Panc1 (cell line): ENCODE results near the gene SLC16A3. TPM values are rescaled to one million over a fixed set of nuclear protein-coding genes. Genes with fewer than 3 reads are reported as not detected.

Experiments
- ATAC-seq: fragments of 200-7000 bp; cut with Tn5 transposase; 2 replicates; pipeline ENCODE4 v1.9.1; 2020; ENCODE audit warnings: mild to moderate bottlenecking, moderate library complexity
- BruUV-seq: library from RNA; stranded (reverse); fragments of 400-500 nt; replicated peaks from 2 replicates; lab custom pipeline; 2021; lab: Mats Ljungman, UMichigan
- CTCF ChIA-PET: fragments of 300-600 bp; sonication (Branson Sonifier 250); formaldehyde crosslinking; loops from one replicate; lab custom pipeline; 2022; ENCODE audit warnings: antibody characterized with exemption; lab: Charles Lee
- POLR2A ChIA-PET: fragments of 300-600 bp; sonication (Branson Sonifier 250); formaldehyde crosslinking; loops from one replicate; lab custom pipeline; 2022; ENCODE audit warnings: antibody characterized with exemption; lab: Charles Lee
- DNase-seq: peaks from one replicate; pipeline ENCODE4 v3.0.0-alpha.2; 2010; ENCODE audit warnings: low read depth, low spot score
- H3K27ac ChIP-seq: 2 replicates; pipeline ENCODE4 v1.5.1; 2011; ENCODE audit warnings: mild to moderate bottlenecking, low read length, inconsistent platforms
- H3K27me3 ChIP-seq: fragments of 200-500 bp; sonication (Bioruptor generic); 2 replicates; pipeline ENCODE4 v1.6.0; 2014; ENCODE audit warnings: low read length, inconsistent platforms; ENCODE audit not compliant: control insufficient read depth, insufficient read depth
- H3K36me3 ChIP-seq: fragments of 200-500 bp; sonication (Bioruptor generic); 2 replicates; pipeline ENCODE4 v1.5.1; 2014; ENCODE audit warnings: inconsistent platforms, mild to moderate bottlenecking, low read length, moderate library complexity; ENCODE audit not compliant: control insufficient read depth, insufficient read depth
- H3K4me1 ChIP-seq: 2 replicates; pipeline ENCODE4 v1.5.1; 2011; ENCODE audit warnings: inconsistent platforms, mild to moderate bottlenecking, low read length, moderate library complexity; ENCODE audit not compliant: control insufficient read depth, insufficient read depth
- H3K4me3 ChIP-seq, 2 experiments: 2 replicates each; pipeline ENCODE4 v1.5.1; 2011 to 2012; ENCODE audit warnings: low read depth in 2 of 2, low read length in 2 of 2, mild to moderate bottlenecking in 2 of 2, inconsistent platforms in 1 of 2, moderate library complexity in 1 of 2
- H3K9me3 ChIP-seq: fragments of 200-500 bp; sonication (Bioruptor generic); 2 replicates; pipeline ENCODE4 v1.5.1; 2014; ENCODE audit warnings: low read depth, mild to moderate bottlenecking, inconsistent platforms, low read length, moderate library complexity; ENCODE audit not compliant: control insufficient read depth, insufficient read depth
- POLR2AphosphoS5 ChIP-seq: IDR thresholded peaks from 2 replicates; pipeline ENCODE4 v1.6.1; 2012; ENCODE audit warnings: mild to moderate bottlenecking, low read depth, low read length, moderate library complexity
- SIN3A ChIP-seq: IDR thresholded peaks from 2 replicates; pipeline ENCODE4 v1.6.1; 2012; ENCODE audit warnings: low read depth, mild to moderate bottlenecking, low read length, moderate library complexity, borderline replicate concordance; ENCODE audit not compliant: insufficient read depth
- TCF7L2 ChIP-seq: IDR thresholded peaks from 2 replicates; pipeline ENCODE4 v1.6.1; 2011; ENCODE audit warnings: mild to moderate bottlenecking, low read depth, low read length, inconsistent platforms
- in situ Hi-C: cut with HindIII; loops from 2 replicates; pipeline ENCODE4 v1.10.0; 2016; ENCODE audit warnings: low sequenced_read_pairs, low pct_unique_long_range_greater_than_20kb
- intact Hi-C: fragments of 100-400 bp; cut with micrococcal nuclease; formaldehyde crosslinking; loops from one replicate; pipeline ENCODE4 v1.10.0; 2022; ENCODE audit not compliant: unreplicated experiment
- total RNA-seq: library from RNA; stranded (reverse); gene quantifications from one replicate; pipeline ENCODE4 v1.2.1, GENCODE V29; 2021; ENCODE audit not compliant: unreplicated experiment
- TF ChIP-seq, protein P1 (sequence below): fragments of 450-650 bp; IDR thresholded peaks from 2 replicates; pipeline ENCODE4 v1.5.1; 2017; ENCODE audit warnings: mild to moderate bottlenecking
- TF ChIP-seq, protein P2 (sequence below), 2 experiments: IDR thresholded peaks; 2 replicates each; pipeline ENCODE4 v1.6.1; 2011 to 2012; ENCODE audit warnings: low read depth in 2 of 2, control low read depth in 1 of 2, low read length in 1 of 2, mild to moderate bottlenecking in 1 of 2, moderate library complexity in 1 of 2; ENCODE audit not compliant: insufficient read depth in 1 of 2

The SLC16A3 gene
- total RNA-seq, 1 experiment from 2014 or later = 581 TPM

DNA sequence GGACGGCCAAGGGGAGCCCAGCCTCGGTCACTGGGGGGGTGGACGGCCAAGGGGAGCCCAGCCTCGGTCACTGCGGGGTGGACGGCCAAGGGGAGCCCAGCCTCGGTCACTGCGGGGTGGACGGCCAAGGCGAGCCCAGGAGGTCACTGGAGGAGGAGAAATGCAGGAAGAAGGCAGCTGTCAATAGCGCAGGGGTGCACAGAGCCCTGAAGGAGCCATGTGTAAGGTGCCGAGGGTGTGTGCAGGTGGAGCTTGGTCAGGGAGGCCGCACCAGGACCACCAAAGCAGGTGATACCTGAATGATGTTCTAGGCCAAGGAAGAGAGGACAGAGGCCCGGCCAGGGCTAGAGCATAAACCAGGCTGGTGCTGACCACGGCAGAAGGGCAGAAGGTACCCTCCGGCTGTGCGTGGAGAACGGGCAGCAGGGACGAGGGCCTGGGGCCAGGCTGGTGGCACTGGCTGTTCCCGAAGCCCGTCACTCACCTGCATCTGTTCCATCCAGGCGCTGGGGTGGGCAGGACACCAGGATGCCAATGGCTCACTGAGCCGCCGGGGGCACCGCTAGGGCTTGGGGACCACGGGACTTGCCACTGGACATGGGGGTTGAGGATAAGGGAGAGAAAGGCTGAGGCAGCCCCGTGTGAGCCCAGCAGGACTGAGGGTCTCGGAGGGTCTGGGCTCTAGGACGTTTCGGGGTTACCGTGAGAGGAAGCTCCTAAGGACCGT, 10.3 kb upstream of the SLC16A3 start:
- POLR2A ChIA-PET = interaction anchor here (0.6 kb wide), 1 partner anchor 12 kb away, joined by 7 read pairs; no protein-coding TSS in a partner anchor
- intact Hi-C loops = no loop called here
- H3K27me3 ChIP-seq = no peaks in the 10 kb centered on the region
- H3K36me3 ChIP-seq = no peaks in the 10 kb centered on the region
- no peak overlapping the region for H3K4me3 ChIP-seq
- BruUV-seq = no TSS peak
- ATAC-seq (no peak), DNase-seq (no peak)
- H3K9me3 ChIP-seq = no peaks in the 10 kb centered on the region
- CTCF ChIA-PET = interaction anchor here (0.7 kb wide), 1 partner anchor 57 kb away, joined by 6 read pairs; no protein-coding TSS in a partner anchor
- peaks cover 40% of the 10 kb centered on the region for H3K4me1 ChIP-seq
- in situ Hi-C loops = no loop called here
- no peak overlapping the region for H3K27ac ChIP-seq
- TF ChIP-seq, protein P1, sequence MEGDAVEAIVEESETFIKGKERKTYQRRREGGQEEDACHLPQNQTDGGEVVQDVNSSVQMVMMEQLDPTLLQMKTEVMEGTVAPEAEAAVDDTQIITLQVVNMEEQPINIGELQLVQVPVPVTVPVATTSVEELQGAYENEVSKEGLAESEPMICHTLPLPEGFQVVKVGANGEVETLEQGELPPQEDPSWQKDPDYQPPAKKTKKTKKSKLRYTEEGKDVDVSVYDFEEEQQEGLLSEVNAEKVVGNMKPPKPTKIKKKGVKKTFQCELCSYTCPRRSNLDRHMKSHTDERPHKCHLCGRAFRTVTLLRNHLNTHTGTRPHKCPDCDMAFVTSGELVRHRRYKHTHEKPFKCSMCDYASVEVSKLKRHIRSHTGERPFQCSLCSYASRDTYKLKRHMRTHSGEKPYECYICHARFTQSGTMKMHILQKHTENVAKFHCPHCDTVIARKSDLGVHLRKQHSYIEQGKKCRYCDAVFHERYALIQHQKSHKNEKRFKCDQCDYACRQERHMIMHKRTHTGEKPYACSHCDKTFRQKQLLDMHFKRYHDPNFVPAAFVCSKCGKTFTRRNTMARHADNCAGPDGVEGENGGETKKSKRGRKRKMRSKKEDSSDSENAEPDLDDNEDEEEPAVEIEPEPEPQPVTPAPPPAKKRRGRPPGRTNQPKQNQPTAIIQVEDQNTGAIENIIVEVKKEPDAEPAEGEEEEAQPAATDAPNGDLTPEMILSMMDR = no peak
- TF ChIP-seq TCF7L2 (no peak), SIN3A (no peak), POLR2AphosphoS5 (no peak)
- TF ChIP-seq, protein P2, sequence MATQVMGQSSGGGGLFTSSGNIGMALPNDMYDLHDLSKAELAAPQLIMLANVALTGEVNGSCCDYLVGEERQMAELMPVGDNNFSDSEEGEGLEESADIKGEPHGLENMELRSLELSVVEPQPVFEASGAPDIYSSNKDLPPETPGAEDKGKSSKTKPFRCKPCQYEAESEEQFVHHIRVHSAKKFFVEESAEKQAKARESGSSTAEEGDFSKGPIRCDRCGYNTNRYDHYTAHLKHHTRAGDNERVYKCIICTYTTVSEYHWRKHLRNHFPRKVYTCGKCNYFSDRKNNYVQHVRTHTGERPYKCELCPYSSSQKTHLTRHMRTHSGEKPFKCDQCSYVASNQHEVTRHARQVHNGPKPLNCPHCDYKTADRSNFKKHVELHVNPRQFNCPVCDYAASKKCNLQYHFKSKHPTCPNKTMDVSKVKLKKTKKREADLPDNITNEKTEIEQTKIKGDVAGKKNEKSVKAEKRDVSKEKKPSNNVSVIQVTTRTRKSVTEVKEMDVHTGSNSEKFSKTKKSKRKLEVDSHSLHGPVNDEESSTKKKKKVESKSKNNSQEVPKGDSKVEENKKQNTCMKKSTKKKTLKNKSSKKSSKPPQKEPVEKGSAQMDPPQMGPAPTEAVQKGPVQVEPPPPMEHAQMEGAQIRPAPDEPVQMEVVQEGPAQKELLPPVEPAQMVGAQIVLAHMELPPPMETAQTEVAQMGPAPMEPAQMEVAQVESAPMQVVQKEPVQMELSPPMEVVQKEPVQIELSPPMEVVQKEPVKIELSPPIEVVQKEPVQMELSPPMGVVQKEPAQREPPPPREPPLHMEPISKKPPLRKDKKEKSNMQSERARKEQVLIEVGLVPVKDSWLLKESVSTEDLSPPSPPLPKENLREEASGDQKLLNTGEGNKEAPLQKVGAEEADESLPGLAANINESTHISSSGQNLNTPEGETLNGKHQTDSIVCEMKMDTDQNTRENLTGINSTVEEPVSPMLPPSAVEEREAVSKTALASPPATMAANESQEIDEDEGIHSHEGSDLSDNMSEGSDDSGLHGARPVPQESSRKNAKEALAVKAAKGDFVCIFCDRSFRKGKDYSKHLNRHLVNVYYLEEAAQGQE (IDR thresholded peaks at IDR 0.05; ENCODE audit: insufficient read depth in 1 of 2, low read depth in 2 of 2, low read length in 1 of 2) = no peak

DNA sequence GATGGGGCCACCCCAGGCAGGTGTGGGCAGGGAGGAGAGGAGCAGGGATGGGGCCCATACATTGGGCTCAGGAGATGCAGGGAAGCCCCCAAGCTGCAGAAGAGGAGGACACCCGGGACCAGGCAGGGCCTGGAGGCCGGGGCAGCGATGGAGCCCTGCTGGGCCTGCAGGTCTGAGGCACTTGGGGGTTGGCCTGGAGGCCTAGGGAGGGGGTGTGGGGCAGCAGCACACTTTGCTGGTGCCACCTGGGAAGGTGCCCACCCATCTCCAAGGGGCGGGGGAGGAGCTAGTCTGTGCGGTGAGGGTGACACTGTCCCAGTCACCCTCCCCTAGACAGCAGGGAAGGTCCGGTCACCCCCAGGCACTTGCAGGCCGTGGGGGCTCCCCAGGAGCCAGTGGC, 9.8 kb upstream of the SLC16A3 start:
- no peaks in the 10 kb centered on the region for H3K9me3 ChIP-seq
- CTCF ChIA-PET = no interaction called here
- in situ Hi-C loops = no loop called here
- TF ChIP-seq SIN3A = no peak
- TF ChIP-seq, protein P2 (IDR thresholded peaks at IDR 0.05; ENCODE audit: insufficient read depth in 1 of 2, low read depth in 2 of 2, low read length in 1 of 2) = no peak
- TF ChIP-seq POLR2AphosphoS5 = no peak
- TF ChIP-seq TCF7L2 = no peak
- TF ChIP-seq, protein P1 = no peak
- H3K4me1 ChIP-seq = peaks cover 38% of the 10 kb centered on the region
- no peaks in the 10 kb centered on the region for H3K27me3 ChIP-seq
- H3K27ac ChIP-seq = no peak overlapping the region
- ATAC-seq (no peak), DNase-seq (no peak)
- intact Hi-C loops = no loop called here
- POLR2A ChIA-PET = interaction anchor here (0.6 kb wide), 1 partner anchor 13 kb away, joined by 7 read pairs; no protein-coding TSS in a partner anchor
- BruUV-seq = no TSS peak
- H3K36me3 ChIP-seq = no peaks in the 10 kb centered on the region
- no peak overlapping the region for H3K4me3 ChIP-seq
